Fibroblast of lung (primary cell): ENCODE measurements around the gene RHPN2. TPM values are rescaled to one million over a fixed set of nuclear protein-coding genes. Genes with fewer than 3 reads are reported as not detected.

Experiments
- DNase-seq, 2 donors: peaks; one replicate each; pipeline versions ENCODE4 v3.0.0 to v3.0.0-alpha.2; 2010; ENCODE audit warnings: low read depth in 2 of 2
- H2AFZ ChIP-seq: 2 replicates; pipeline ENCODE4 v1.5.1; 2012; ENCODE audit warnings: low read length, control low read depth, inconsistent platforms
- H3K27ac ChIP-seq: 2 replicates; pipeline ENCODE4 v1.5.1; 2011; ENCODE audit warnings: low read length, control low read depth; ENCODE audit not compliant: insufficient read depth
- H3K27me3 ChIP-seq: 2 replicates; pipeline ENCODE4 v1.5.1; 2011; ENCODE audit warnings: mild to moderate bottlenecking, low read length; ENCODE audit not compliant: control insufficient read depth, insufficient read depth
- H3K36me3 ChIP-seq: 2 replicates; pipeline ENCODE4 v1.5.1; 2011; ENCODE audit warnings: low read length; ENCODE audit not compliant: control insufficient read depth, insufficient read depth
- H3K4me1 ChIP-seq: 2 replicates; pipeline ENCODE4 v1.5.1; 2011; ENCODE audit warnings: low read length; ENCODE audit not compliant: control insufficient read depth, insufficient read depth; ENCODE audit errors: extremely low read depth
- H3K4me2 ChIP-seq: 2 replicates; pipeline ENCODE4 v1.5.1; 2011; ENCODE audit warnings: low read length, control low read depth; ENCODE audit not compliant: insufficient read depth; ENCODE audit errors: extremely low read depth
- H3K4me3 ChIP-seq, 4 experiments: fragments of 200-600 bp in 1 of 4; sonication (generic) in 1 of 4; replicated peaks in 1 of 4; 2 replicates each; pipeline ENCODE4 v1.5.1; 2011 to 2016; ENCODE audit warnings: low read length in 4 of 4, low read depth in 3 of 4, mild to moderate bottlenecking in 3 of 4, control low read depth in 2 of 4, inconsistent platforms in 1 of 4, mixed read lengths in 1 of 4; ENCODE audit not compliant: insufficient read depth in 1 of 4; ENCODE audit errors: control extremely low read depth in 1 of 4
- H3K79me2 ChIP-seq: 2 replicates; pipeline ENCODE4 v1.5.1; 2012; ENCODE audit warnings: mild to moderate bottlenecking, low read length, inconsistent platforms; ENCODE audit not compliant: control insufficient read depth, insufficient read depth
- H3K9ac ChIP-seq: 2 replicates; pipeline ENCODE4 v1.5.1; 2011; ENCODE audit warnings: mild to moderate bottlenecking, low read length, control low read depth; ENCODE audit not compliant: insufficient read depth
- H3K9me3 ChIP-seq: 2 replicates; pipeline ENCODE4 v1.5.1; 2012; ENCODE audit warnings: low read depth, low read length; ENCODE audit not compliant: control insufficient read depth, insufficient read depth
- H4K20me1 ChIP-seq: 2 replicates; pipeline ENCODE4 v1.5.1; 2011; ENCODE audit warnings: low read length; ENCODE audit not compliant: control insufficient read depth, insufficient read depth; ENCODE audit errors: extremely low read depth
- EZH2 ChIP-seq: IDR thresholded peaks from 2 replicates; pipeline ENCODE4 v1.5.1; 2012; ENCODE audit warnings: low read length, control low read depth, mild to moderate bottlenecking; ENCODE audit errors: missing control alignments
- polyA minus RNA-seq: library from RNA; depleted of rRNA, polyadenylated mRNA; stranded (reverse); fragments of >200 nt; gene quantifications from 2 replicates; pipeline ENCODE4 v1.2.3, GENCODE V29; 2011; ENCODE audit warnings: low replicate concordance
- polyA plus RNA-seq, 2 donors: library from polyadenylated mRNA; depleted of rRNA in 1 of 2; stranded (reverse) in 1 of 2; unstranded in 1 of 2; fragments of >200 nt; gene quantifications; 2 replicates each; pipeline ENCODE4 v1.2.1, GENCODE V29; 2011 to 2012; ENCODE audit warnings: missing spikeins in 1 of 2
- total RNA-seq: library from RNA; depleted of rRNA; stranded (reverse); fragments of >200 nt; gene quantifications from 2 replicates; pipeline ENCODE4 v1.2.1, GENCODE V29; 2014
- TF ChIP-seq, protein P1 (sequence below), 2 donors: IDR thresholded peaks in 1 of 2; conservative IDR thresholded peaks in 1 of 2; 1 replicate in 1 of 2; 2 replicates in 1 of 2; pipeline ENCODE4 v1.5.1; 2011 to 2012; ENCODE audit warnings: low read length in 2 of 2, control low read depth in 1 of 2, inconsistent platforms in 1 of 2, low read depth in 1 of 2, mild to moderate bottlenecking in 1 of 2

RHPN2 gene
- total RNA-seq (1.5 and 3.3 TPM in 2 replicates), polyA plus RNA-seq (3.8 and 5.7 TPM in 2 replicates), polyA minus RNA-seq (2.6 and 3.4 TPM in 2 replicates)
- 2.8 and 4.8 TPM in 2 replicates for polyA plus RNA-seq (2012)

DNA sequence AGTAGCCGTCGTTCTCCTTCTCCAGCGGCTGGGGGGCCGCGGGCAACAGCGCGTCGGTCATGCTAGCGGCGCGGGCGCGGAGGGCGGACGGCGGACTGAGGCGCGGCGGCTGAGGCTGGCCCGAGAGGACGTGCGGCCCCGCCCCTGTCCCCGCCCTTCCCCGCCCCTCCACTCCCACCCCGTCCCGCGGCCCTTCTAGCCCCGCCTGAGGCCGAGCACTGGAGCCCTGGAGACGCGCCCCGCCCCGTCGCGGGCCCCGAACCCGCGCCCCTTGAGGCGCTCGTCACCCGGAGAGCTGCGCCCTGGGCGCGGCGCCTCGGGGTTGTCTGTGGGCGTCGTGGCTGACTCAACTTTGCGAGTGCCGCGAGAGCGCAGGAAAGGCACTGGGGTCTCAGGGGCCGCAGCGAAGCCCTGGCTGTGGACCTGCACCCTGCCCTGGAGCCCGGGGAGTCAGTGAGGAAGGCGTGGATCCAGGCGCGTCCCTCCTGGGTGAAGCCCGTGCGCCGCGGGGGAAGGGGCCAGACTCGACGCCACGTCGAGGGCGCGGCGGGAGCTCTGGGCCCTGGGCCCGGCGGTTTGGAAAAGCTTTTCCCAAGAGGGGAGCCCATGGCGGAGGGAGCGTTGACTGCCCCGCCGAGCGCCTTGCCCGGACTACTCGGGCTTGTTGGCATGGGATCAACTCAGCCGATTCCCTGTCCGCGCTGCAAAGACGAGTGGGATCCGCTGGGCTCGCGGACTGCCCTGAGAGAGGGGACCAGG, at the start of gene RHPN2:
RHPN2 (minus strand) TSS at position 97 of the 759 bp plus-strand sequence; CDS start at position 61, 36 bp downstream.
- no peak within 1 kb of the TSS for H3K27ac ChIP-seq
- H4K20me1 ChIP-seq = no peaks in the 10 kb centered on the region
- H2AFZ ChIP-seq = peak within 1 kb of the TSS; percentile 66
- peak; percentile 66 for DNase-seq
- peak within 1 kb of the TSS; percentile 36 for H3K9ac ChIP-seq
- no peaks in the 10 kb centered on the region for H3K27me3 ChIP-seq
- peaks cover 2% of the 10 kb centered on the region for H3K4me1 ChIP-seq
- H3K9me3 ChIP-seq = no peaks in the 10 kb centered on the region
- H3K4me2 ChIP-seq = peak within 1 kb of the TSS; percentile 87
- TF ChIP-seq, protein P1, sequence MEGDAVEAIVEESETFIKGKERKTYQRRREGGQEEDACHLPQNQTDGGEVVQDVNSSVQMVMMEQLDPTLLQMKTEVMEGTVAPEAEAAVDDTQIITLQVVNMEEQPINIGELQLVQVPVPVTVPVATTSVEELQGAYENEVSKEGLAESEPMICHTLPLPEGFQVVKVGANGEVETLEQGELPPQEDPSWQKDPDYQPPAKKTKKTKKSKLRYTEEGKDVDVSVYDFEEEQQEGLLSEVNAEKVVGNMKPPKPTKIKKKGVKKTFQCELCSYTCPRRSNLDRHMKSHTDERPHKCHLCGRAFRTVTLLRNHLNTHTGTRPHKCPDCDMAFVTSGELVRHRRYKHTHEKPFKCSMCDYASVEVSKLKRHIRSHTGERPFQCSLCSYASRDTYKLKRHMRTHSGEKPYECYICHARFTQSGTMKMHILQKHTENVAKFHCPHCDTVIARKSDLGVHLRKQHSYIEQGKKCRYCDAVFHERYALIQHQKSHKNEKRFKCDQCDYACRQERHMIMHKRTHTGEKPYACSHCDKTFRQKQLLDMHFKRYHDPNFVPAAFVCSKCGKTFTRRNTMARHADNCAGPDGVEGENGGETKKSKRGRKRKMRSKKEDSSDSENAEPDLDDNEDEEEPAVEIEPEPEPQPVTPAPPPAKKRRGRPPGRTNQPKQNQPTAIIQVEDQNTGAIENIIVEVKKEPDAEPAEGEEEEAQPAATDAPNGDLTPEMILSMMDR (conservative IDR thresholded peaks at IDR 0.05 in 1 of 2, IDR thresholded peaks at IDR 0.05 in 1 of 2; ENCODE audit: low read depth in 1 of 2, low read length in 2 of 2) = no peak
- no peak for TF ChIP-seq EZH2
- no peaks in the 10 kb centered on the region for H3K36me3 ChIP-seq
- H3K79me2 ChIP-seq = no peaks in the 10 kb centered on the region
- peak within 1 kb of the TSS; percentile 51 to 59 (median 54) for H3K4me3 ChIP-seq

DNA sequence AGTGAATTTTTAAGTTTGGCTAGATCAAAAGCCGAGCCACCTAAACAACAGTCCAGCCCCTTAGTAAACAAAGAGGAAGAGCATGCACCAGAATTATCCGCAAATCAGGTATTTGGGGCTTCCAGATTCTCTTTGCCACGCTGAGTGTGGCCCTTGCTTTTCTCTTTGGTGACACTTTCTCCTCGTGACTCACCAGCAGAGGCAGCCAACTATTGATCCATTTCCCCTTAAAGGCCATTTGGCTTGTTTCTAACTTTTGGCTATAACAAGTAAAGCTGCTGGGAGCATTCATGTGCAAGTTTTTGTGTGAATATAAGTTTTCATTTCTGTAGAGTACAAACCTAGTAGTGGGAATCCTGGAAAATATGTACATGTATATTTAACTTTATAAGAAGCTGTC, 49.6 kb upstream of the RHPN2 start:
- no peak for DNase-seq
- no peaks in the 10 kb centered on the region for H3K27me3 ChIP-seq
- H3K79me2 ChIP-seq = no peaks in the 10 kb centered on the region
- no peaks in the 10 kb centered on the region for H3K4me1 ChIP-seq
- no peak overlapping the region for H2AFZ ChIP-seq
- H3K27ac ChIP-seq = no peak overlapping the region
- no peak overlapping the region for H3K4me2 ChIP-seq
- H3K36me3 ChIP-seq = peaks cover 9% of the 10 kb centered on the region
- no peaks in the 10 kb centered on the region for H4K20me1 ChIP-seq
- no peak overlapping the region for H3K9ac ChIP-seq
- no peak overlapping the region for H3K4me3 ChIP-seq
- TF ChIP-seq EZH2 = no peak
- TF ChIP-seq, protein P1 (conservative IDR thresholded peaks at IDR 0.05 in 1 of 2, IDR thresholded peaks at IDR 0.05 in 1 of 2; ENCODE audit: low read depth in 1 of 2, low read length in 2 of 2) = no peak
- no peaks in the 10 kb centered on the region for H3K9me3 ChIP-seq

DNA sequence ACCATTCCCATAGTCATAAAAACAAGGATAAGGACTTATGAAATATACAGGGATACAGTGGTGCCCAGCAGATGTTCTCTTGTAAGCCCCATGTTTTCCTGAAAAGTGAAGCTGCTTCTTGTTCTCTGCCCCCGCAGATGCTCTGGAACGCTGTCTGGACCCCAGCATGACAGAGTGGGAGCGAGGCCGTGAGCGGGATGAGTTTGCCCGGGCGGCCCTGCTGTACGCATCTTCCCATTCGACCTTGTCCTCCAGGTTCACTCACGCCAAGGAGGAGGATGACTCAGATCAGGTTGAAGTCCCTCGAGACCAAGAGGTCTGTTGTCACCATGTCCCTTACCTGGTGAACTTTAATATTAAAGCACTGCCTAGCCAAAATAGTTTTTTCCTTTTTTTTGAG, 46.9 kb upstream of the RHPN2 start:
- Histone ChIP-seq H3K4me2 (no peak overlapping the region), H3K4me1 (no peaks in the 10 kb centered on the region), H3K36me3 (peaks cover 4% of the 10 kb centered on the region), H3K79me2 (no peaks in the 10 kb centered on the region), H2AFZ (no peak overlapping the region), H3K27ac (no peak overlapping the region), H3K27me3 (no peaks in the 10 kb centered on the region), H3K4me3 (no peak overlapping the region), H3K9me3 (no peaks in the 10 kb centered on the region), H3K9ac (no peak overlapping the region), H4K20me1 (no peaks in the 10 kb centered on the region)
- DNase-seq = no peak
- TF ChIP-seq EZH2 = no peak
- TF ChIP-seq, protein P1 (conservative IDR thresholded peaks at IDR 0.05 in 1 of 2, IDR thresholded peaks at IDR 0.05 in 1 of 2; ENCODE audit: low read depth in 1 of 2, low read length in 2 of 2) = no peak
